Hepatocyte (in vitro differentiated cells): Measurements from ENCODE around the gene TET1.

Source experiments
- EZH2 ChIP-seq: fragments of 200-600 bp; sonication (generic); IDR thresholded peaks from 2 replicates; pipeline ENCODE4 v1.6.1; 2016; ENCODE audit warnings: antibody characterized with exemption, mild to moderate bottlenecking, borderline replicate concordance
- TF ChIP-seq, protein P1 (sequence below): fragments of 200-600 bp; sonication (generic); IDR thresholded peaks from 2 replicates; pipeline ENCODE4 v1.5.1; 2016; ENCODE audit warnings: antibody characterized with exemption, mild to moderate bottlenecking; ENCODE audit not compliant: poor library complexity

DNA sequence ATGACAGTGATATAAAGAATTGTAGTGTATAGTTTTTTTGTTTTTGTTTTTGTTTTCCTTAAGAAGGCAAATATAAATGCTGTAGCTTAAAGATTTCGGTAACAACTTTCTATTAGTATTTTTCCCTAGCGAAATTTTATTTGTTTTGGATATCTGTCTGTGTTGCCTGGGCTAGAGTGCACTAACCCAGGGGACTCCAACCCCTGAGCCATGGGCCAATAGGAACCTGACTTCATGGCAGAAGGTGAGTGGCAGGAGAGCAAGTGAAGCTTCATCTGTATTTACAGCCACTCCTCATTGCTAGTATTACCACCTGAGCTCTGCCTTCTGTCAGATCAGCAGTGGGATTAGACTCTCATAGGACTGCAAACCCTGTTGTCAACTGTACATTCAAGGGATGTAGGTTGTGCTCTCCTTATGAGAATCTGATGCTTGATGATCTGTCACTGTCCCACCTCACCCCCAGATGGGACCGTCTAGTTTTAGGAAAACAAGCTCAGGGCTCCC, 95.5 kb downstream of the TET1 start:
- TF ChIP-seq, protein P1, sequence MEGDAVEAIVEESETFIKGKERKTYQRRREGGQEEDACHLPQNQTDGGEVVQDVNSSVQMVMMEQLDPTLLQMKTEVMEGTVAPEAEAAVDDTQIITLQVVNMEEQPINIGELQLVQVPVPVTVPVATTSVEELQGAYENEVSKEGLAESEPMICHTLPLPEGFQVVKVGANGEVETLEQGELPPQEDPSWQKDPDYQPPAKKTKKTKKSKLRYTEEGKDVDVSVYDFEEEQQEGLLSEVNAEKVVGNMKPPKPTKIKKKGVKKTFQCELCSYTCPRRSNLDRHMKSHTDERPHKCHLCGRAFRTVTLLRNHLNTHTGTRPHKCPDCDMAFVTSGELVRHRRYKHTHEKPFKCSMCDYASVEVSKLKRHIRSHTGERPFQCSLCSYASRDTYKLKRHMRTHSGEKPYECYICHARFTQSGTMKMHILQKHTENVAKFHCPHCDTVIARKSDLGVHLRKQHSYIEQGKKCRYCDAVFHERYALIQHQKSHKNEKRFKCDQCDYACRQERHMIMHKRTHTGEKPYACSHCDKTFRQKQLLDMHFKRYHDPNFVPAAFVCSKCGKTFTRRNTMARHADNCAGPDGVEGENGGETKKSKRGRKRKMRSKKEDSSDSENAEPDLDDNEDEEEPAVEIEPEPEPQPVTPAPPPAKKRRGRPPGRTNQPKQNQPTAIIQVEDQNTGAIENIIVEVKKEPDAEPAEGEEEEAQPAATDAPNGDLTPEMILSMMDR: no peak
- no peak for TF ChIP-seq EZH2
